HG02798 (cell line): ENCODE measurements around the gene RRP12.

Source experiments
- ATAC-seq: cut with Tn5 transposase; IDR thresholded peaks from one replicate; pipeline ENCODE4 v1.9.1; 2021; ENCODE audit warnings: mild to moderate bottlenecking; ENCODE audit not compliant: unreplicated experiment, poor library complexity

RRP12 gene

GRCh38 chr10:97321032-97321803, 79.9 kb downstream of the RRP12 start:
- ATAC-seq = no peak

- no peak for ATAC-seq
Observed at GRCh38 chr10:97320480-97321031, 80.6 kb downstream of the RRP12 start.

GRCh38 chr10:97319671-97320479, 81.3 kb downstream of the RRP12 start:
- peak; percentile 25 for ATAC-seq

- peak; percentile 92 for ATAC-seq
Observed at GRCh38 chr10:97318772-97319651, 82.1 kb downstream of the RRP12 start, which contains the start of gene FRAT1. FRAT1 (plus strand) TSS chr10:97319271; CDS start chr10:97319454, 183 bp downstream.

GRCh38 chr10:97314671-97315070, 86.5 kb downstream of the RRP12 start:
- ATAC-seq = no peak

GRCh38 chr10:97312897-97313296, 88.2 kb downstream of the RRP12 start:
- no peak for ATAC-seq

- ATAC-seq = no peak
Observed at GRCh38 chr10:97311111-97311626, 90.0 kb downstream of the RRP12 start.

- no peak for ATAC-seq
Observed at GRCh38 chr10:97307866-97308780, 93.0 kb downstream of the RRP12 start.

GRCh38 chr10:97307441-97307840, 93.7 kb downstream of the RRP12 start:
- ATAC-seq = no peak
